Left ventricle myocardium inferior (tissue), 1 donor: ENCODE results near the gene FSHR. TPM values are rescaled to one million over a fixed set of nuclear protein-coding genes. Genes with fewer than 3 reads are reported as not detected.

Source experiments
- DNase-seq: peaks from one replicate; pipeline ENCODE4 v3.0.0-alpha.2; 2020
- H3K27ac ChIP-seq: fragments of 200-600 bp; replicated peaks from 2 replicates; pipeline ENCODE4 v1.8.0; 2021
- H3K27me3 ChIP-seq: fragments of 200-600 bp; 2 replicates; pipeline ENCODE4 v1.8.0; 2021; ENCODE audit warnings: low read depth
- H3K36me3 ChIP-seq: fragments of 200-600 bp; 2 replicates; pipeline ENCODE4 v1.8.0; 2021
- H3K4me1 ChIP-seq: fragments of 200-600 bp; 2 replicates; pipeline ENCODE4 v1.8.0; 2021
- H3K4me3 ChIP-seq: fragments of 200-600 bp; 2 replicates; pipeline ENCODE4 v1.8.0; 2021; ENCODE audit warnings: mild to moderate bottlenecking, moderate library complexity
- H3K9me3 ChIP-seq: fragments of 200-600 bp; replicated peaks from 2 replicates; pipeline ENCODE4 v1.8.0; 2021
- CTCF ChIP-seq: fragments of 200-600 bp; IDR thresholded peaks from 2 replicates; pipeline ENCODE4 v1.8.0; 2021; ENCODE audit warnings: antibody characterized with exemption, mild to moderate bottlenecking, borderline replicate concordance
- intact Hi-C: fragments of 100-400 bp; cut with micrococcal nuclease; formaldehyde crosslinking; loops from one replicate; pipeline ENCODE4 v1.11.0; 2022
- total RNA-seq: library from RNA; stranded (reverse); fragmentation: NEBNext Ultra II Directional; extraction: Animal tissue kit (Norgen Biotek cat#: 25700); gene quantifications from one replicate; pipeline ENCODE4 v1.2.1, GENCODE V29; 2021
- donor health status: DM: no; HTN: yes; CAD: no; lungs with severe emphysema.

Gene FSHR
- total RNA-seq, 1 donor from 2014 or later, result not detected

DNA sequence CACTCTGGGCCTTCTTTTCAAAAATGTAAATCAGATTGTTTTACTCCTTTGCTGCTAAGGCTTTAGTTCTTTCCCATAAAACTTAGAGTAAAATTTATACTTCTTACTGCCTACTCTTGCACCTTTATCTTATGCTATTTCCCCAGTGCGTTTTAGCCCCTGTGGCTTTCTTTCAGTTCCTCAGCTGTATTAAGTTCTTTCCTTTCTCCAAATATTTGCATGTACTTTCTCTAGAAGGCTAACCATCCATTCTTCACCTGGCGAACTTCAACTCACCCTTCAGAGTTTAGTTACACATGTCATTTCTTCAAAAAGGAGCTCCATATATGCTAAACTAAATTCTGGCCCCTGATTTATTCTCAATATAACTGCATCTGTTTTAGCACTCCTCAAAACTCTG lies 160.7 kb downstream of the FSHR start:
- H3K27ac ChIP-seq, result no peak overlapping the region
- intact Hi-C loops, result no loop called here
- no peak for DNase-seq
- H3K4me1 ChIP-seq, result no peaks in the 10 kb centered on the region
- TF ChIP-seq CTCF, result no peak
- H3K36me3 ChIP-seq, result no peaks in the 10 kb centered on the region
- no peaks in the 10 kb centered on the region for H3K9me3 ChIP-seq
- no peak overlapping the region for H3K4me3 ChIP-seq
- H3K27me3 ChIP-seq, result no peaks in the 10 kb centered on the region

GRCh38 chr2:48991415-48992131 lies 162.7 kb downstream of the FSHR start:
- no peak for TF ChIP-seq CTCF
- no peaks in the 10 kb centered on the region for H3K27me3 ChIP-seq
- no peak overlapping the region for H3K27ac ChIP-seq
- intact Hi-C loops, result no loop called here
- DNase-seq, result no peak
- no peak overlapping the region for H3K4me3 ChIP-seq
- H3K4me1 ChIP-seq, result no peaks in the 10 kb centered on the region
- H3K36me3 ChIP-seq, result no peaks in the 10 kb centered on the region
- H3K9me3 ChIP-seq, result no peaks in the 10 kb centered on the region

- intact Hi-C loops, result no loop called here
- Histone ChIP-seq H3K4me3 (no peak overlapping the region), H3K4me1 (no peaks in the 10 kb centered on the region), H3K36me3 (no peaks in the 10 kb centered on the region), H3K9me3 (no peaks in the 10 kb centered on the region), H3K27ac (no peak overlapping the region), H3K27me3 (peaks cover 16% of the 10 kb centered on the region)
- no peak for TF ChIP-seq CTCF
- DNase-seq, result no peak
These were observed 169.4 kb downstream of the FSHR start for GRCh38 chr2:48984922-48985321.

DNA sequence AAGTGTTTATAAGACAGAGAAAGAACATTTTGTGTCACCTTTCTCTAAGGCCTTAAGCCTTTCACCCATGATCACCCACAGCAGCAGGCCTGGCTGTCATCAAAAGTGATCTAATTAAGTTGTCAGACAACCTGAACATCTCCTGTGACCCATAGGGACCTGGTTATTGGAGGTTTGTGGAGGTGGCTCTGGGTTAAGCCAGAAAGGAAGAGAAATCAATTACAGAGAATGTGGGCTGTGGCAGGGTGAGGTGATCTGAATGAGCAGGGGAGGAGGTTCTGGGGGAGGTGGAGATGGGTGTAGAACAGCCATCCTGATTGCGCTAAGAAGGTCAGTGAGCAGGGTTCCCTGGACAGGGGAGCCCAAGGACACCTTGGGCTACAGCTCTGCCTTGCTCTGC lies 170.8 kb downstream of the FSHR start:
- intact Hi-C loops, result no loop called here
- H3K36me3 ChIP-seq, result no peaks in the 10 kb centered on the region
- H3K4me3 ChIP-seq, result no peak overlapping the region
- H3K9me3 ChIP-seq, result no peaks in the 10 kb centered on the region
- H3K27ac ChIP-seq, result no peak overlapping the region
- no peak for DNase-seq
- TF ChIP-seq CTCF, result no peak
- no peaks in the 10 kb centered on the region for H3K4me1 ChIP-seq
- peaks cover 17% of the 10 kb centered on the region for H3K27me3 ChIP-seq

DNA sequence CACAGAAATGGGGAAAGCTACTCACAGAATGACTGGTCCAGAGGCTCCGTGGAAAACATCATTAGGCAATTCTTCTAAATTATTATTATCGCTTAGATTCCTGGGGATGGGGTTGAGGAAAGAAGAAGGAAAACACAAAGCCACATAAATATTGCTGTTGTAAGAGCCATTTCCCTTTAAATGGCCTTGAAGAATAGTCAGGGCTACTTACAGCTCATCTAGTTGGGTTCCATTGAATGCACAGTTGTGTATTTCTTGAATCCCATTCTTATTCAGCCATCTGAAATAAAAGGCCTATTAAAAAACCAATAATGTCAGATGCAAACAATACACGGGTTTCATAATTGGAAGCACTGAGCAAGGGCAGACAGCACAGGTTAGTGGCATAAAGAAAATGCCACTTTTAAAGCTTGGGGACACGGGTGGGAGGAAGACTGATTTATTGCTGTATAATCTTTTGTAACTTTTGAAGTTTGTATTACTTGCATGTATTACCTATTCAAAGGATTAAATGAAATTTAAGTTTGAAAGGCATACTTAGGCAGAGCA lies 171.4 kb downstream of the FSHR start:
- TF ChIP-seq CTCF, result no peak
- no peak for DNase-seq
- Histone ChIP-seq H3K36me3 (no peaks in the 10 kb centered on the region), H3K27me3 (peaks cover 17% of the 10 kb centered on the region), H3K9me3 (no peaks in the 10 kb centered on the region), H3K4me3 (no peak overlapping the region), H3K4me1 (no peaks in the 10 kb centered on the region), H3K27ac (no peak overlapping the region)
- intact Hi-C loops, result no loop called here
